ENCODE data around the gene CDK6.

CDK6 gene

DNA sequence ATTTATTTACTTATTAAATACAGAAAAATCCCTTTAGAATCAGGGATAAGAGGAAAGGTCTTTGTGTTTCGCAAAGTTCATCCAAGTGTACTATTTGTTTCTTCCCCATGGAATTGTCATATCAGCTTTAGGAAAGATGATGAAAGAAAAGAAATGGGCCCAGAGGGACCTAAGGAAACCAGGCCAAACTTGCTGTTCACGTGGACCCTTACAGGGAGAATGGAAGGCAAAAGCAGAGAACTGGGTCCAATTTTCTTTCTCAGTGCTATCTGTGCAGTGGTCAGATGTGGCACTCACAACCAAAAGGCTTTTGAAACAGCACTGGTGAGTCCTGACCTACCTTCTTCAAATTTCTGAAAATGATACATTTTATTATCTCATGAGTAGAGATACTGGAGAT, 192.6 kb downstream of the CDK6 start:
- TF ChIP-seq, protein P1, sequence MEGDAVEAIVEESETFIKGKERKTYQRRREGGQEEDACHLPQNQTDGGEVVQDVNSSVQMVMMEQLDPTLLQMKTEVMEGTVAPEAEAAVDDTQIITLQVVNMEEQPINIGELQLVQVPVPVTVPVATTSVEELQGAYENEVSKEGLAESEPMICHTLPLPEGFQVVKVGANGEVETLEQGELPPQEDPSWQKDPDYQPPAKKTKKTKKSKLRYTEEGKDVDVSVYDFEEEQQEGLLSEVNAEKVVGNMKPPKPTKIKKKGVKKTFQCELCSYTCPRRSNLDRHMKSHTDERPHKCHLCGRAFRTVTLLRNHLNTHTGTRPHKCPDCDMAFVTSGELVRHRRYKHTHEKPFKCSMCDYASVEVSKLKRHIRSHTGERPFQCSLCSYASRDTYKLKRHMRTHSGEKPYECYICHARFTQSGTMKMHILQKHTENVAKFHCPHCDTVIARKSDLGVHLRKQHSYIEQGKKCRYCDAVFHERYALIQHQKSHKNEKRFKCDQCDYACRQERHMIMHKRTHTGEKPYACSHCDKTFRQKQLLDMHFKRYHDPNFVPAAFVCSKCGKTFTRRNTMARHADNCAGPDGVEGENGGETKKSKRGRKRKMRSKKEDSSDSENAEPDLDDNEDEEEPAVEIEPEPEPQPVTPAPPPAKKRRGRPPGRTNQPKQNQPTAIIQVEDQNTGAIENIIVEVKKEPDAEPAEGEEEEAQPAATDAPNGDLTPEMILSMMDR (conservative IDR thresholded peaks at IDR 0.05; ENCODE audit: low read depth, low read length) = no peak
- no peak for DNase-seq (ENCODE audit: low read depth)
- H3K4me3 ChIP-seq (ENCODE audit: low read length) = no peak overlapping the region

DNA sequence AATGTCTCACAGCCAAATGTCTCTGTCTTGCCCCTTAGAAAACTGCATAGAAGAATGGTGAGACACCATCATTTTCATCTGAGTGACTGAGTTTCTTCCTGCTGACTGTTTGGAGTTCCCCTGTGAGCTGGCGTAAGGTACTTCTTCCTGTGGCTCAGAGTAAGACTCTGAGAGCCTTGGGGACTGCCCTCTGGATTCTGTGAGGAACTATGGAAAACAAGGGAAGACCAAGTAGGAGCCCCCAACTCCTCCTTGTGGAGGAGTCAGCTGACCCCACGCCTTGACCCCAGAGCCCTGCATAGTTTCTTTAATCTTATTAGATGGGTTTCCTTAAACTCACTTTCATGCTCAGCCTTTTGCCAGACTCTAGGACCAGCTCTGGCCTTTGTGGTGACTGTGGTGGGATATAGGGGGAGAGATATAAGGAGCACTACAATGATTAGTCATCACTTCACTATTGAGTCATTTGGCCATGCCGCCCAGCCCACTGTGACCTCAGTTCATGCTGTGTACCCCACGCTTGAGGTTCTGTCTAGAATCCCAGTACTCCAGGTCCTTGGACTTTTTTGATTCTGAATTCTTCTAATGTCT, 194.4 kb downstream of the CDK6 start:
- DNase-seq (ENCODE audit: low read depth) = no peak
- TF ChIP-seq, protein P1 (conservative IDR thresholded peaks at IDR 0.05; ENCODE audit: low read depth, low read length) = no peak
- no peak overlapping the region for H3K4me3 ChIP-seq (ENCODE audit: low read length)

DNA sequence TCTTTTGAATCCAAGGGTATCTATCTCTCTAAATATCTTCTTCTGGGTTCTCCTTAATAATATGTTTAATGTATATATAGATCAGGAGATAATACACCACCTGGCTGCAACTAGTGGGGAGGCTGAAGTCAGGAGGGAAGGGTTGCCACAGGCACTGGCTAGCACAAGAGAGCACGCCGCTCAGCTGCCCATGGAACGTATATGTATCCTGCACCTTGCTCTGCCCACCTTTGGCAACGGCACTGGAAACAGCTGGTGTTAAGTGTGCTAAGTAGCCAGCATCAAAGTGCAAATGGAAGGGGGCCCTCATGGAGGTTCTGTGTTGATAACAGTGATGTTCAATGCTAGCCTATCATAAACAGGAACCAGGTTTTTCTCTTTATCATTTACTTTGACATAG, 196.4 kb downstream of the CDK6 start:
- H3K4me3 ChIP-seq (ENCODE audit: low read length) = no peak overlapping the region
- DNase-seq (ENCODE audit: low read depth) = no peak
- TF ChIP-seq, protein P1 (conservative IDR thresholded peaks at IDR 0.05; ENCODE audit: low read depth, low read length) = no peak

DNA sequence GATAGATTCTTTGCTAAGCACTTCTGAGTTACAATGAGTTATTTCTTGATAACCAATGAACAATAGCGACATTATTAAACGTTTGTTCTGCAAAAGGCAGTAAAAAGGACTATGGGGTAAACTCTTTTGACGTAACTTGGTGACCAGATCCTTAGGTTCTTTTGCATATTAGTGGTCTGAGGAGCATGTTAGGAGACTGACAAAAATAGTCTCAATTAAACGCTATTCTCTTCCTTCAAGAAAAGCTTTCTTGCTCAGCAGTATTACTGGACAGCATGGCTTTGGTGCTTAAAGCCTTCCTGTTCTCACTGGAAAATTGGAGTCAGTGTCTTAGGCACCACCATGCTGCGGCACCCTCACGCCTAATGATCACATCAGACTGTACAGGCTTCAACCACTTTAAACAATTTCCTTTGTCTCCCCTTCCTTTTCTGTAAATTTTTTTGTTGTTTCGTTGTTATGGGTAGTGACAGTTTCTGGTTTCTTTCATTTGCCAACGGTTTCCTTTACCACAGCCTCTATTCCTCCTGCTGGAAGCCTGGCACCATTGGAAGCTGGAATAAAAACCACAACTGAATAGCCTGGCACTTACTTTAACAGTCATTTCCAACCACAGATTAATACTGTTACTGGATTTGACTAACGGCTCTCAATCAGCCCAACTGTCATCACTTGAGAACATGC, 197.0 kb downstream of the CDK6 start:
- no peak overlapping the region for H3K4me3 ChIP-seq (ENCODE audit: low read length)
- DNase-seq (ENCODE audit: low read depth) = no peak
- TF ChIP-seq, protein P1 (conservative IDR thresholded peaks at IDR 0.05; ENCODE audit: low read depth, low read length) = no peak

DNA sequence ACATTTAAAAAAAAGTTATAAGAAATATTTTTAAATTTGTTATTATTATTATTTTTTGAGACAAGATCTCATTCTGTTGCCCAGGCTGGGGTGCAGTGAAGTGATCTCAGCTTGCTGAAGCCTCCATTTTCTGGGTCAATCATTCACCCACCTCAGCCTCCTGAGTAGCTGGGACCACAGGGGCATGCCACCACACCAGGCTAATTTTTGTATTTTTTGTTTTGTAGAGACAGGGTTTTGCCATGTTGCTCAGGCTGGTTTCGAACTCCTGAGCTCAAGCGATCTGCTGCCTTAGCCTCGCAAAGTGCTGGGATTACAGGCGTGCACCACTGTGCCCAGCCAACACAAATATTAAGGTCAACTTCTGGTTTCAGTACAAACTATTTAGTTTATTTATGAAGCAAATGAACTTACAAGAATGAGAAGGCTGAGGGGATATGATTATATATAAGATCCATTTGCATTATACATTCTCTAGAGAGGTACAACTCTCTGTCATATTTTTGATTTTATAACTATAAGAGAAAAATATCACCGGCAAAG, 200.3 kb downstream of the CDK6 start:
- H3K4me3 ChIP-seq (ENCODE audit: low read length) = no peak overlapping the region
- no peak for DNase-seq (ENCODE audit: low read depth)
- TF ChIP-seq, protein P1 (conservative IDR thresholded peaks at IDR 0.05; ENCODE audit: low read depth, low read length) = no peak

DNA sequence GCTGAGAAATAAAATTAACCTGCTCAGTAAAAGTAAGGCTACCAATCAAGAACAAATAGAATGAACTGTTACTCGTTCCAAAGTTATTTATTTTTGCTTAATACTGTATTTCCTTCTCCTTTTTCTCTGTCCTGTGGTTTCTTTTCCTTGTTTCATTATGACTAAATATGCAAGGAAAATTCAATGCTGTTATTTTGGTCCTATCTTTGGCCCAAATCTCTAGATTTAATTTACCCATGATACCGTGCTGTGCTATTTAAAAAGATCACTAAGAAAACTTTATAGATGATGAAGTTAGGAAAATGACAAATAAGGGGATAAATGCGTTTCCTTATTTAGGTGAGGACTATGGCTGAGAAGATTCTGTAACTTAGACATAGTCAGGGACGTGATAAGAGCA, 200.8 kb downstream of the CDK6 start:
- TF ChIP-seq, protein P1 (conservative IDR thresholded peaks at IDR 0.05; ENCODE audit: low read depth, low read length) = no peak
- no peak for DNase-seq (ENCODE audit: low read depth)
- no peak overlapping the region for H3K4me3 ChIP-seq (ENCODE audit: low read length)

All from retinal pigment epithelial cell (primary cell).